Endodermal cell (in vitro differentiated cells): ENCODE measurements around the gene SND1. TPM values are rescaled to one million over a fixed set of nuclear protein-coding genes. Genes with fewer than 3 reads are reported as not detected.
A peak's percentile ranks its signal among the peaks of the same experiment; 100 is the strongest.

ENCODE experiments used
- DNase-seq: peaks from one replicate; pipeline ENCODE4 v3.0.0-alpha.2; 2017
- H3K27ac ChIP-seq: 2 replicates; pipeline ENCODE4 v1.5.1; 2013; ENCODE audit warnings: mild to moderate bottlenecking, low read depth, low read length, moderate library complexity
- H3K27me3 ChIP-seq: 2 replicates; pipeline ENCODE4 v1.6.1; 2013; ENCODE audit warnings: mild to moderate bottlenecking, low read length, moderate library complexity; ENCODE audit not compliant: insufficient read depth, control insufficient read depth, poor library complexity, severe bottlenecking
- H3K36me3 ChIP-seq: 2 replicates; pipeline ENCODE4 v1.7.0; 2013; ENCODE audit warnings: mild to moderate bottlenecking, low read length, moderate library complexity; ENCODE audit not compliant: control insufficient read depth, insufficient read depth
- H3K4me1 ChIP-seq: one replicate; pipeline ENCODE4 v1.7.0; 2013; ENCODE audit warnings: low read length; ENCODE audit not compliant: control insufficient read depth, insufficient read depth
- H3K4me3 ChIP-seq: 2 replicates; pipeline ENCODE4 v1.5.1; 2013; ENCODE audit warnings: mild to moderate bottlenecking, low read length, moderate library complexity
- H3K9ac ChIP-seq: 2 replicates; pipeline ENCODE4 v1.6.1; 2013; ENCODE audit warnings: mild to moderate bottlenecking, low read length, moderate library complexity; ENCODE audit not compliant: poor library complexity, severe bottlenecking; ENCODE audit errors: extremely low read depth
- H3K9me3 ChIP-seq: 2 replicates; pipeline ENCODE4 v1.6.1; 2013; ENCODE audit warnings: mild to moderate bottlenecking, low read length, moderate library complexity; ENCODE audit not compliant: control insufficient read depth
- H3K27ac Mint-ChIP-seq: 2 replicates; pipeline ENCODE4 v1.8.0; 2020; ENCODE audit warnings: mixed read lengths
- H3K27me3 Mint-ChIP-seq: 2 replicates; pipeline ENCODE4 v1.8.0; 2021; ENCODE audit warnings: mild to moderate bottlenecking, mixed read lengths; ENCODE audit not compliant: insufficient read depth
- H3K36me3 Mint-ChIP-seq: 2 replicates; pipeline ENCODE4 v1.8.0; 2020; ENCODE audit warnings: low read depth, mixed read lengths
- H3K4me1 Mint-ChIP-seq: 2 replicates; pipeline ENCODE4 v1.8.0; 2020; ENCODE audit warnings: mixed read lengths
- H3K4me3 Mint-ChIP-seq: 2 replicates; pipeline ENCODE4 v1.8.0; 2020; ENCODE audit warnings: mild to moderate bottlenecking, moderate library complexity, mixed read lengths
- H3K9me3 Mint-ChIP-seq: 2 replicates; pipeline ENCODE4 v1.8.0; 2020; ENCODE audit warnings: mild to moderate bottlenecking, mixed read lengths
- WGBS, 2 experiments: methylation state at CpG; one replicate each; pipeline versions ENCODE4 v1.1.5 to v1.1.7; 2013; ENCODE audit warnings: missing lambda C conversion rate in 2 of 2, mixed read lengths in 1 of 2; ENCODE audit not compliant: insufficient coverage in 1 of 2, insufficient read length in 1 of 2; 5-methylcytosine and 5-hydroxymethylcytosine counted together
- total RNA-seq, 2 donors: library from RNA; stranded (reverse); fragmentation: NEBNext Ultra II Directional in 1 of 2; extraction: Animal tissue kit (Norgen Biotek cat#: 25700) in 1 of 2; gene quantifications; 2 replicates in 1 of 2; 3 replicates in 1 of 2; pipeline ENCODE4 v1.2.1, GENCODE V29; 2021
- TF ChIP-seq, protein P1 (sequence below): fragments of 200-600 bp; sonication (generic); conservative IDR thresholded peaks from 2 replicates; pipeline ENCODE4 v1.5.0; 2021; ENCODE audit warnings: antibody characterized with exemption, mild to moderate bottlenecking

Gene SND1
- total RNA-seq, 2 donors from 2014 or later = 240 to 267 TPM

DNA sequence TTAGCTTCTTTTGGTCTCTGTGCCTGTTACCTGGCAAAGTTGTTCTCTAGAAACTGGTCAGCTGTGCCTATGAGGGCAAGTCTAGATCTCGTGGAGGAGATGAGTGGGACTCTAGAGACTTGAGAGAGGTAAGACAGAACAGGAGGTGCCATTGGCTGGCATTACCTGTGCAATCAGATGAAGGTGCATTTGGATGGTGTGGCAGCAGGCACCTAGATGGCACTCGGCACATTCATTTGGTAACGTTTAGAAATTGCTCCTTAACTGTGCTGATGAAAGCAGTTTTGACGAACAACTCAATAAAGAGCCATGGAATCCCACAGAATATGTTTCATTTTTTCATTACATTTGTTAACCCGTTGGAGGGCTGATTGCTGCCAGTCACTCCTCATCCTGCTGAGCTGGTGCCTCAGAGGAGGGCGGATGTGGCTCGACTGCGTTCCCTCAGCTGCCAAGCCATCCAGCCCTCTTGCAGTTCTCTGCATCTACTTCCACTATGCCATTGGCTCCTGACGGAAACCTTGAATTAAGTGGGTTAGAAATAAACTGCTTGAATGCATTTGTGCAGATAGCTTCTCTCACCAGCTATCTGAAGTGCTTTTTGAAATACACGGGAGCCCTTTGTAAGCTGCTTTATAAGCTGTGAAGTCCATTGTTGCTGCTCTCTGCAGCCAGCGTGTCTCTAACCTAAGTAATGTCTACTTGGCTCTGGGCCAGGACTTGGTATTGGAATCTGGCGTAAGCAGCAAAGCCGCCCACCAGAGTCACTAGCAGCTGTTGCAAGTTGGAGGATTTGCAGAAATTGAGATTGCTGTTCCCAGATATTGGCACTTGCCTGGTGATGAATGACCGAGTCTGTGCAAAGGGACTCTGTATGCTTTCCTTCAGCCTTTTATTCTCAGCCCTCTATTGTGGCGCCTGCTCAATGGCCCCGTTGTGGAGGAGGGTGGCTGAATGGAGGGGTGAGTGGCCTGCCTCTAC is 291.8 kb downstream of the SND1 start:
- H3K4me3 Mint-ChIP-seq = no peak overlapping the region
- H3K27ac ChIP-seq = peak overlapping the region; percentile 77
- no peak overlapping the region for H3K27ac Mint-ChIP-seq
- no peaks in the 10 kb centered on the region for H3K27me3 ChIP-seq
- WGBS, 2 experiments = 81 to 90% methylated on average over 8 to 16 of the region's 16 CpGs
- H3K36me3 ChIP-seq = peaks cover 70% of the 10 kb centered on the region
- no peak overlapping the region for H3K4me3 ChIP-seq
- TF ChIP-seq, protein P1, sequence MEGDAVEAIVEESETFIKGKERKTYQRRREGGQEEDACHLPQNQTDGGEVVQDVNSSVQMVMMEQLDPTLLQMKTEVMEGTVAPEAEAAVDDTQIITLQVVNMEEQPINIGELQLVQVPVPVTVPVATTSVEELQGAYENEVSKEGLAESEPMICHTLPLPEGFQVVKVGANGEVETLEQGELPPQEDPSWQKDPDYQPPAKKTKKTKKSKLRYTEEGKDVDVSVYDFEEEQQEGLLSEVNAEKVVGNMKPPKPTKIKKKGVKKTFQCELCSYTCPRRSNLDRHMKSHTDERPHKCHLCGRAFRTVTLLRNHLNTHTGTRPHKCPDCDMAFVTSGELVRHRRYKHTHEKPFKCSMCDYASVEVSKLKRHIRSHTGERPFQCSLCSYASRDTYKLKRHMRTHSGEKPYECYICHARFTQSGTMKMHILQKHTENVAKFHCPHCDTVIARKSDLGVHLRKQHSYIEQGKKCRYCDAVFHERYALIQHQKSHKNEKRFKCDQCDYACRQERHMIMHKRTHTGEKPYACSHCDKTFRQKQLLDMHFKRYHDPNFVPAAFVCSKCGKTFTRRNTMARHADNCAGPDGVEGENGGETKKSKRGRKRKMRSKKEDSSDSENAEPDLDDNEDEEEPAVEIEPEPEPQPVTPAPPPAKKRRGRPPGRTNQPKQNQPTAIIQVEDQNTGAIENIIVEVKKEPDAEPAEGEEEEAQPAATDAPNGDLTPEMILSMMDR = no peak
- H3K9me3 Mint-ChIP-seq = no peaks in the 10 kb centered on the region
- DNase-seq = no peak
- no peaks in the 10 kb centered on the region for H3K9me3 ChIP-seq
- H3K9ac ChIP-seq = no peak overlapping the region
- peaks cover 22% of the 10 kb centered on the region for H3K36me3 Mint-ChIP-seq
- H3K4me1 Mint-ChIP-seq = peaks cover 19% of the 10 kb centered on the region
- H3K4me1 ChIP-seq = peaks cover 11% of the 10 kb centered on the region
- no peaks in the 10 kb centered on the region for H3K27me3 Mint-ChIP-seq

DNA sequence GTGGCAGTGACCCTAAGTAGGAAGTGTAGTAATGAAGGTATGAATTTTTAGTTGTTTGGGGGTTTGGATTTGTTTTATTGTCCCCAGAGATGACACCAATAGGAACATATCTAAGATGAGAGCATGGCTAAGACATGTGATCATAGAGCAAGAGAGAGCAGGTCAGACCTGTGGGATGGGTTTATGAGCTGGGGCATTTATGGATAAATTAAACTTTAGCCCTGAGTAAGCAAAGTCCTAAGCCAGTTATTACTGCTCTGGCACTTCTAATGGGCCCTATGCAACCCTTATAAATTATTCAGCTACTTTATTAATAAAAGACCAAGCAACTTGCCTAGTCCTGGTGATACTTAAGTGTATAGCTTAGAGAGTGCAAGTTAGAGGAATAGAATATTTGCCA is 294.1 kb downstream of the SND1 start:
- Mint-ChIP-seq H3K4me3 (no peak overlapping the region), H3K27ac (no peak overlapping the region), H3K9me3 (no peaks in the 10 kb centered on the region), H3K36me3 (peaks cover 18% of the 10 kb centered on the region), H3K27me3 (no peaks in the 10 kb centered on the region), H3K4me1 (peaks cover 26% of the 10 kb centered on the region)
- no peak overlapping the region for H3K27ac ChIP-seq
- TF ChIP-seq, protein P1 = no peak
- no peak overlapping the region for H3K4me3 ChIP-seq
- no peaks in the 10 kb centered on the region for H3K9me3 ChIP-seq
- no peak overlapping the region for H3K9ac ChIP-seq
- H3K36me3 ChIP-seq = peaks cover 66% of the 10 kb centered on the region
- no peaks in the 10 kb centered on the region for H3K27me3 ChIP-seq
- peaks cover 24% of the 10 kb centered on the region for H3K4me1 ChIP-seq
- DNase-seq = no peak

DNA sequence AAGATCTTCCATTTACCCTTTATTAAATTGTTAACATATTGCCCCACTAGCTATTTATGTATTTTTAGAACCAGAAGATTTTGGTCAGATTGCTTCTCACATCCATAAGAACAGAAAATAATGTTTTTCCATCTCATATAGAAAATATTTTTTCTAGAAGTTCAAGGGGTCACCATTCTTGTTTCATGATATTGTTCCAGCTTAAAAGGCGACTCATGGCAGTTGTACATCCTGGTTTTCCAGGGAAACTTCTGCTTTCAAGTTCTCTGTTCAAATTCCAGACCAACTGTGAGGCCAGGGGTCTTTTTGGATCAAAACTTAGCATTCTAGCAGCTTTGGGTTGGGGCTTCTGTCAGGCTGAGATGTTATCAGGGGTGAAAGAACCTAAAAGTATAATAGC is 294.9 kb downstream of the SND1 start:
- H3K27ac Mint-ChIP-seq = no peak overlapping the region
- TF ChIP-seq, protein P1 = no peak
- no peak overlapping the region for H3K4me3 ChIP-seq
- H3K36me3 ChIP-seq = peaks cover 59% of the 10 kb centered on the region
- no peak overlapping the region for H3K27ac ChIP-seq
- H3K4me1 Mint-ChIP-seq = peaks cover 26% of the 10 kb centered on the region
- no peaks in the 10 kb centered on the region for H3K9me3 ChIP-seq
- no peak overlapping the region for H3K4me3 Mint-ChIP-seq
- DNase-seq = no peak
- peaks cover 18% of the 10 kb centered on the region for H3K36me3 Mint-ChIP-seq
- H3K27me3 ChIP-seq = no peaks in the 10 kb centered on the region
- no peaks in the 10 kb centered on the region for H3K27me3 Mint-ChIP-seq
- WGBS, 2 experiments = 95 to 100% methylated on average over 1 of the region's 1 CpG
- H3K9ac ChIP-seq = no peak overlapping the region
- no peaks in the 10 kb centered on the region for H3K9me3 Mint-ChIP-seq
- H3K4me1 ChIP-seq = peaks cover 24% of the 10 kb centered on the region
